WERI-Rb-1 (cell line): ENCODE data around the gene CYP4F8.

Experiments used
- DNase-seq: peaks from one replicate; pipeline ENCODE4 v3.0.0-alpha.2; 2020
- H3K27ac ChIP-seq: fragments of 250-450 bp; sonication (Bioruptor Pico); 2 replicates; pipeline ENCODE4 v1.5.1; 2020; ENCODE audit warnings: mild to moderate bottlenecking, moderate library complexity
- H3K27me3 ChIP-seq: fragments of 250-450 bp; sonication (Bioruptor Pico); 2 replicates; pipeline ENCODE4 v1.5.1; 2021; ENCODE audit warnings: mild to moderate bottlenecking, low read depth, moderate library complexity; ENCODE audit not compliant: insufficient read depth, severe bottlenecking
- H3K36me3 ChIP-seq: fragments of 250-450 bp; sonication (Bioruptor Pico); 2 replicates; pipeline ENCODE4 v1.5.1; 2020; ENCODE audit warnings: mild to moderate bottlenecking, moderate library complexity
- H3K4me3 ChIP-seq: 2 replicates; pipeline ENCODE4 v1.5.1; 2011; ENCODE audit warnings: low read depth, mild to moderate bottlenecking, control low read depth, low read length
- H3K9me3 ChIP-seq: fragments of 250-450 bp; sonication (Bioruptor Pico); 2 replicates; pipeline ENCODE4 v1.5.1; 2021; ENCODE audit warnings: mild to moderate bottlenecking, moderate library complexity; ENCODE audit not compliant: severe bottlenecking
- CTCF ChIP-seq: IDR thresholded peaks from 2 replicates; pipeline ENCODE4 v1.5.1; 2011; ENCODE audit warnings: low read depth, mild to moderate bottlenecking, control low read depth, inconsistent platforms, low read length

CYP4F8 gene

GRCh38 chr19:15652559-15653278 lies 37.7 kb downstream of the CYP4F8 start:
- no peak overlapping the region for H3K4me3 ChIP-seq
- DNase-seq: no peak
- no peaks in the 10 kb centered on the region for H3K9me3 ChIP-seq
- peaks cover 33% of the 10 kb centered on the region for H3K27me3 ChIP-seq
- H3K27ac ChIP-seq: no peak overlapping the region
- H3K36me3 ChIP-seq: no peaks in the 10 kb centered on the region
- no peak for TF ChIP-seq CTCF

- H3K4me3 ChIP-seq: no peak overlapping the region
- H3K9me3 ChIP-seq: no peaks in the 10 kb centered on the region
- H3K27ac ChIP-seq: no peak overlapping the region
- DNase-seq: no peak
- H3K27me3 ChIP-seq: peaks cover 25% of the 10 kb centered on the region
- H3K36me3 ChIP-seq: no peaks in the 10 kb centered on the region
- TF ChIP-seq CTCF: no peak
Observed at GRCh38 chr19:15656467-15656866, 41.4 kb downstream of the CYP4F8 start.

GRCh38 chr19:15663247-15663646 lies 48.2 kb downstream of the CYP4F8 start:
- Histone ChIP-seq H3K4me3 (no peak overlapping the region), H3K9me3 (no peaks in the 10 kb centered on the region), H3K27ac (no peak overlapping the region), H3K27me3 (peaks cover 26% of the 10 kb centered on the region), H3K36me3 (no peaks in the 10 kb centered on the region)
- no peak for TF ChIP-seq CTCF
- DNase-seq: no peak

GRCh38 chr19:15666186-15666585 lies 51.2 kb downstream of the CYP4F8 start:
- TF ChIP-seq CTCF: no peak
- H3K27me3 ChIP-seq: peaks cover 38% of the 10 kb centered on the region
- no peaks in the 10 kb centered on the region for H3K9me3 ChIP-seq
- DNase-seq: no peak
- no peak overlapping the region for H3K4me3 ChIP-seq
- H3K36me3 ChIP-seq: no peaks in the 10 kb centered on the region
- no peak overlapping the region for H3K27ac ChIP-seq

GRCh38 chr19:15666883-15667282 lies 51.9 kb downstream of the CYP4F8 start:
- TF ChIP-seq CTCF: no peak
- Histone ChIP-seq H3K4me3 (no peak overlapping the region), H3K27ac (no peak overlapping the region), H3K36me3 (no peaks in the 10 kb centered on the region), H3K27me3 (peaks cover 31% of the 10 kb centered on the region), H3K9me3 (no peaks in the 10 kb centered on the region)
- DNase-seq: no peak

- no peak for TF ChIP-seq CTCF
- H3K4me3 ChIP-seq: no peak overlapping the region
- no peaks in the 10 kb centered on the region for H3K9me3 ChIP-seq
- H3K27ac ChIP-seq: no peak overlapping the region
- no peak for DNase-seq
- peaks cover 20% of the 10 kb centered on the region for H3K27me3 ChIP-seq
- H3K36me3 ChIP-seq: no peaks in the 10 kb centered on the region
Observed at GRCh38 chr19:15669440-15669839, 54.4 kb downstream of the CYP4F8 start.
